ENCODE measurements around the gene SEMA4D. TPM values are rescaled to one million over a fixed set of nuclear protein-coding genes. Genes with fewer than 3 reads are reported as not detected.
A peak's percentile ranks its signal among the peaks of the same experiment; 100 is the strongest.

The SEMA4D gene
- total RNA-seq, 3 donors from 2014 or later = 20.9 to 26.9 (median 23.1) TPM

- no peaks in the 10 kb centered on the region for H3K36me3 ChIP-seq (ENCODE audit: low read depth)
- H3K9me3 ChIP-seq = no peaks in the 10 kb centered on the region
- DNase-seq = no peak
- no peak overlapping the region for H3K4me3 ChIP-seq
- ATAC-seq = peak; percentile 21
- peaks cover 3% of the 10 kb centered on the region for H3K4me1 ChIP-seq (ENCODE audit: low read depth)
- intact Hi-C loops (cut with DNase I, micrococcal nuclease) = no loop called here
- TF ChIP-seq CTCF (IDR thresholded peaks at IDR 0.05) = no peak
Measured at GRCh38 chr9:89466451-89467277, 31.2 kb downstream of the SEMA4D start.

DNA sequence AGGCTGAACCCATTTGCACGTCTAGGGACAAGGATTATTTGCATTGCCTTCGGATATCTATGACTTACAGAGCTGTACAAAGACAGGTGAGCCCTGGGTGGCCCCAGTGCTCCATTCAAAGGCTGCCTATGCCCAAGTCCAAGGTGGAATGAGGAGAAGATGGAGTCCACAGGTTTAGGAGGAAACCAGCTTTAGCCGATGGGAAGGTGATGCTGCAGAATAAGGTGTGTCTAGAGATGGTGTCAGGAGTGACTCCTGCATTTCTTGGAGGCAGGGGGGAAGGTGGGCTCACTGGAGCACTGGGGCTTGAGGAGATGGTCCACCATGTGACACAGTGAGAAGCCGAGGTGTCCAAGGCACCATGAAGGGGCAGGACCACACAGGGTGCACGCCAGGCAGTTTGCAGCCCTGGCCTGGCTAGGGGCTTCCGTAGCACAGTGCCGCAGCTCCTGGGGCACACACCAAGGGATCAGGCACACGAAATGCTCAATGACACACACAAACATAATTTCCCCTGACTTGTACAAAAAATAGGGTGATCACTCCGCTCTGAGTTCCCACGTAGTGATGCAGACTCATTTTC is 32.1 kb downstream of the SEMA4D start:
- intact Hi-C loops (cut with DNase I, micrococcal nuclease) = no loop called here
- H3K9me3 ChIP-seq = no peaks in the 10 kb centered on the region
- DNase-seq (no peak), ATAC-seq (no peak)
- H3K36me3 ChIP-seq (ENCODE audit: low read depth) = no peaks in the 10 kb centered on the region
- peaks cover 3% of the 10 kb centered on the region for H3K4me1 ChIP-seq (ENCODE audit: low read depth)
- no peak for TF ChIP-seq CTCF (IDR thresholded peaks at IDR 0.05)
- no peak overlapping the region for H3K4me3 ChIP-seq

DNA sequence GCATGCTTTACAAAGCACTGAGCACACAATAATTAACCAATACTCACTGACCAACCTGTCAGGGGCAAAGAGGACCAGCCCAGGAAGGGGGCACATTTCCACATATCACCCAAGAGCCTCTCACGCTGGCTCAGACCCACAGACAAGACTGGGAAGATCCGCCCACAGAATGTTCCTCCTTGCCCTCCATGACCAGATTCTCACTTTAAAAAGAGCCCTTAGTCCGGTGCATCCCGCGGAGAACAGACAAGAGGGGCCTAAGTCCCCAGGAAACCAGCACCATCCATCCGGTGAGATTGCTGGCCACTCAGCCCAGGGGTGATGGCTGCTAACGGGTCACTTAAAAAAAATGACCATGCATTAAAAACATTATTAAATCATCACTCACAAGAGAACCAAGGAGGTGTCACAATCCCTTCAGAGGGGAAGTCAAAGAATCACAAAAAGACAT is 32.9 kb downstream of the SEMA4D start:
- Histone ChIP-seq H3K4me3 (no peak overlapping the region), H3K9me3 (no peaks in the 10 kb centered on the region), H3K36me3 (ENCODE audit: low read depth) (no peaks in the 10 kb centered on the region), H3K4me1 (ENCODE audit: low read depth) (peaks cover under 1% of the 10 kb centered on the region)
- DNase-seq = no peak
- intact Hi-C loops (cut with DNase I, micrococcal nuclease) = no loop called here
- no peak for ATAC-seq
- TF ChIP-seq CTCF (IDR thresholded peaks at IDR 0.05) = no peak

- ATAC-seq = peak; percentile 56
- intact Hi-C loops (cut with DNase I, micrococcal nuclease) = no loop called here
Measured at GRCh38 chr9:89464300-89464901, 33.5 kb downstream of the SEMA4D start.

More at GRCh38 chr9:89464300-89464901, 33.5 kb downstream of the SEMA4D start:
- no peak for TF ChIP-seq CTCF (IDR thresholded peaks at IDR 0.05)
- no peaks in the 10 kb centered on the region for H3K4me1 ChIP-seq (ENCODE audit: low read depth)
- H3K36me3 ChIP-seq (ENCODE audit: low read depth) = no peaks in the 10 kb centered on the region
- H3K9me3 ChIP-seq = no peaks in the 10 kb centered on the region
- no peak for DNase-seq
- H3K4me3 ChIP-seq = no peak overlapping the region

Measured in mucosa of descending colon (tissue), 3 donors.